ENCODE data around the gene RNF39. TPM values are rescaled to one million over a fixed set of nuclear protein-coding genes. Genes with fewer than 3 reads are reported as not detected.

RNF39 gene
- total RNA-seq, 2 experiments from 2014 or later: not detected

GRCh38 chr6:30100154-30100553 lies 24.6 kb upstream of the RNF39 start:
- no peaks in the 10 kb centered on the region for H3K79me2 ChIP-seq (ENCODE audit: insufficient read depth, low read depth, low read length)
- no peaks in the 10 kb centered on the region for H3K36me3 ChIP-seq (ENCODE audit: insufficient read depth, low read length)
- H3K4me1 ChIP-seq (ENCODE audit: insufficient read depth, low read length, poor library complexity, severe bottlenecking): peaks cover 16% of the 10 kb centered on the region
- H3K9me2 ChIP-seq (ENCODE audit: insufficient read depth, low read length): no peaks in the 10 kb centered on the region
- BruUV-seq (replicated peaks): no TSS peak
- ChIA-PET CTCF (ENCODE audit: unreplicated experiment) (no interaction called here), POLR2A (no interaction called here)
- DNase-seq (ENCODE audit: low spot score): no peak
- H3K9me3 ChIP-seq (ENCODE audit: low read length): no peaks in the 10 kb centered on the region
- no peak overlapping the region for H3K4me3 ChIP-seq (ENCODE audit: low read depth, low read length, poor library complexity, severe bottlenecking)
- intact Hi-C loops (cut with micrococcal nuclease; ENCODE audit: unreplicated experiment): no loop called here
- TF ChIP-seq EZH2phosphoT487 (IDR thresholded peaks at IDR 0.05; ENCODE audit: borderline replicate concordance, low read depth, low read length): no peak
- TF ChIP-seq, protein P1, sequence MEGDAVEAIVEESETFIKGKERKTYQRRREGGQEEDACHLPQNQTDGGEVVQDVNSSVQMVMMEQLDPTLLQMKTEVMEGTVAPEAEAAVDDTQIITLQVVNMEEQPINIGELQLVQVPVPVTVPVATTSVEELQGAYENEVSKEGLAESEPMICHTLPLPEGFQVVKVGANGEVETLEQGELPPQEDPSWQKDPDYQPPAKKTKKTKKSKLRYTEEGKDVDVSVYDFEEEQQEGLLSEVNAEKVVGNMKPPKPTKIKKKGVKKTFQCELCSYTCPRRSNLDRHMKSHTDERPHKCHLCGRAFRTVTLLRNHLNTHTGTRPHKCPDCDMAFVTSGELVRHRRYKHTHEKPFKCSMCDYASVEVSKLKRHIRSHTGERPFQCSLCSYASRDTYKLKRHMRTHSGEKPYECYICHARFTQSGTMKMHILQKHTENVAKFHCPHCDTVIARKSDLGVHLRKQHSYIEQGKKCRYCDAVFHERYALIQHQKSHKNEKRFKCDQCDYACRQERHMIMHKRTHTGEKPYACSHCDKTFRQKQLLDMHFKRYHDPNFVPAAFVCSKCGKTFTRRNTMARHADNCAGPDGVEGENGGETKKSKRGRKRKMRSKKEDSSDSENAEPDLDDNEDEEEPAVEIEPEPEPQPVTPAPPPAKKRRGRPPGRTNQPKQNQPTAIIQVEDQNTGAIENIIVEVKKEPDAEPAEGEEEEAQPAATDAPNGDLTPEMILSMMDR (conservative IDR thresholded peaks at IDR 0.05; ENCODE audit: low read length): no peak
- H3K27ac ChIP-seq (ENCODE audit: low read depth, low read length, poor library complexity, severe bottlenecking): no peak overlapping the region
- no peak overlapping the region for H2AFZ ChIP-seq (ENCODE audit: low read length)
- no peak overlapping the region; the same call in 1 of the 2 replicates for H3K4me2 ChIP-seq (ENCODE audit: low read length)
- no peaks in the 10 kb centered on the region for H4K20me1 ChIP-seq (ENCODE audit: insufficient read depth, low read length)

DNA sequence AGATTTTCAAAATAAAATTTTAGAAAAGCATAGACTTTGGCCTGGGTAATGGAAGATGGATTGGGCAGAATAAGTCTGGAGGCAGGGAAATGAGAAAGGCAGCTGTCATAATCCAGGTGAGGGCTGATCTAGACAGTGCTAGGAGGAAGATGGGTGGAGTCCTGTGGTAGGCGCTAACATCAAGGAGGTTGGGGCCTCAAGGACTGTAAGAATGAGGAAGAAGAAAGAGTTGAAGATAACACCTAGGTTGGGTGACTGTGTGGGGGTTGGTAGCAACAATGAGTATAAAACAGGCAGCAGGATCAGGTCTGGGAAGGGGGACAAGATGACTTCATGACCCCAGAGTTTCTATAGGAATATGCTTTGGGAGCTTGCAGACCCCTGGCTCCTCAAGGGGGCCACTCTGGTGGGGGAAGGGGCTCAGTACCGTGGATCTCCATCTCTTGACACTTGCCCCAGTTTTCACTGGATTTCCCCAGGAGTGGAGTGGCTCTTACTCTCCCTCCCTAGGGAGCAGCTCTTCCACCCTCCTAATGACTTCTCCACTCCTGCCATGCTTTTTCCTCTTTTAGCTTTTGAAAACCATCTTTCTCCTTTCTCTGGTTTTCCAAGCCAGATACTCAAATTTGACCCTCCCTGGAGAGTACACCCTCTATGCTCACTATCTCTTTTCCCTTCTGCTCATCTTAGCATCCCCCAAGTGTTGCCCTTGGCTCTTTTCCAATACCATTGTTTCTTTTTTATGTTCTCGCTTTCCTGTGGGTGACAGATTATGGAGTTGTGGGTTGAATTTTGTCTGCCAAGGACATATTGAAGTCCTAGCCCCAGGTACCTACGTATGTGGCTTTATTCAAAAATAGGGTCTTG lies 22.6 kb upstream of the RNF39 start:
- Histone ChIP-seq H3K9me3 (ENCODE audit: low read length) (no peaks in the 10 kb centered on the region), H3K79me2 (ENCODE audit: insufficient read depth, low read depth, low read length) (no peaks in the 10 kb centered on the region), H3K36me3 (ENCODE audit: insufficient read depth, low read length) (no peaks in the 10 kb centered on the region), H3K27ac (ENCODE audit: low read depth, low read length, poor library complexity, severe bottlenecking) (no peak overlapping the region), H2AFZ (ENCODE audit: low read length) (no peak overlapping the region), H3K4me3 (ENCODE audit: low read depth, low read length, poor library complexity, severe bottlenecking) (no peak overlapping the region), H3K9me2 (ENCODE audit: insufficient read depth, low read length) (no peaks in the 10 kb centered on the region), H3K4me1 (ENCODE audit: insufficient read depth, low read length, poor library complexity, severe bottlenecking) (peaks cover 16% of the 10 kb centered on the region), H4K20me1 (ENCODE audit: insufficient read depth, low read length) (no peaks in the 10 kb centered on the region), H3K4me2 (ENCODE audit: low read length) (no peak overlapping the region)
- intact Hi-C loops (cut with micrococcal nuclease; ENCODE audit: unreplicated experiment): no loop called here
- no TSS peak for BruUV-seq (replicated peaks)
- no peak for DNase-seq (ENCODE audit: low spot score)
- ChIA-PET POLR2A (interaction anchor here (1.2 kb wide), 1 partner anchor 70 kb away, joined by 3 read pairs; no protein-coding TSS in a partner anchor), CTCF (ENCODE audit: unreplicated experiment) (no interaction called here)
- TF ChIP-seq EZH2phosphoT487 (IDR thresholded peaks at IDR 0.05; ENCODE audit: borderline replicate concordance, low read depth, low read length): no peak
- TF ChIP-seq, protein P1 (conservative IDR thresholded peaks at IDR 0.05; ENCODE audit: low read length): no peak

DNA sequence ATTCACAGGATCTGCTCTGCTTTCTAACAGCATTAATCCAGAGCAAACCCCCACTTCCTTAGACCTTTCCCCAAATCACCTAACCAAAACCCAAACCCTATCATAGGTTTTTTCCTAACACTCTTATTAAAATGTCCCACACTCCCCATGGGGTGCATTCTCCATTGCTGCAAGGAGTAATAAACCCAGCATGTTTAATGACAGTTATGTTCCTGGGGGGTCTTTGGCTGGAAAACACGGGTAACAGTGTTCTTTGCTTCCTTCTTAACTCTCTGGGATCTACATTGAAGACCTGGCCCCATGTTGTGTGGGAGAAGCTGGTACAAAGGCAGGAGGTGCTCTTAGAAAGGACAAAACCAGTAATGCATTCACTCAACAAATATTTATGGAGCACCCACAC lies 21.3 kb upstream of the RNF39 start:
- H3K36me3 ChIP-seq (ENCODE audit: insufficient read depth, low read length): no peaks in the 10 kb centered on the region
- no peak overlapping the region for H3K4me2 ChIP-seq (ENCODE audit: low read length)
- BruUV-seq (replicated peaks): no TSS peak
- no peak overlapping the region for H2AFZ ChIP-seq (ENCODE audit: low read length)
- POLR2A ChIA-PET: no interaction called here
- H3K4me3 ChIP-seq (ENCODE audit: low read depth, low read length, poor library complexity, severe bottlenecking): no peak overlapping the region
- no peaks in the 10 kb centered on the region for H3K9me3 ChIP-seq (ENCODE audit: low read length)
- intact Hi-C loops (cut with micrococcal nuclease; ENCODE audit: unreplicated experiment): no loop called here
- H4K20me1 ChIP-seq (ENCODE audit: insufficient read depth, low read length): no peaks in the 10 kb centered on the region
- CTCF ChIA-PET (ENCODE audit: unreplicated experiment): no interaction called here
- DNase-seq (ENCODE audit: low spot score): no peak
- peaks cover 3% of the 10 kb centered on the region for H3K4me1 ChIP-seq (ENCODE audit: insufficient read depth, low read length, poor library complexity, severe bottlenecking)
- TF ChIP-seq, protein P1 (conservative IDR thresholded peaks at IDR 0.05; ENCODE audit: low read length): no peak
- TF ChIP-seq EZH2phosphoT487 (IDR thresholded peaks at IDR 0.05; ENCODE audit: borderline replicate concordance, low read depth, low read length): no peak
- H3K27ac ChIP-seq (ENCODE audit: low read depth, low read length, poor library complexity, severe bottlenecking): no peak overlapping the region
- H3K79me2 ChIP-seq (ENCODE audit: insufficient read depth, low read depth, low read length): no peaks in the 10 kb centered on the region
- no peaks in the 10 kb centered on the region for H3K9me2 ChIP-seq (ENCODE audit: insufficient read depth, low read length)
